GM12892 (cell line): ENCODE measurements around the gene CCR2.

Source experiments
- POLR2A ChIP-seq: IDR thresholded peaks from 2 replicates; pipeline ENCODE4 v1.6.1; 2011; ENCODE audit warnings: low read depth, low read length, control low read depth
- POLR2AphosphoS5 ChIP-seq: IDR thresholded peaks from 2 replicates; pipeline ENCODE4 v1.6.1; 2011; ENCODE audit warnings: low read depth, low read length, control low read depth
- TAF1 ChIP-seq: IDR thresholded peaks from 2 replicates; pipeline ENCODE4 v1.6.1; 2011; ENCODE audit warnings: low read depth, mild to moderate bottlenecking, control low read depth, low read length, borderline replicate concordance

DNA sequence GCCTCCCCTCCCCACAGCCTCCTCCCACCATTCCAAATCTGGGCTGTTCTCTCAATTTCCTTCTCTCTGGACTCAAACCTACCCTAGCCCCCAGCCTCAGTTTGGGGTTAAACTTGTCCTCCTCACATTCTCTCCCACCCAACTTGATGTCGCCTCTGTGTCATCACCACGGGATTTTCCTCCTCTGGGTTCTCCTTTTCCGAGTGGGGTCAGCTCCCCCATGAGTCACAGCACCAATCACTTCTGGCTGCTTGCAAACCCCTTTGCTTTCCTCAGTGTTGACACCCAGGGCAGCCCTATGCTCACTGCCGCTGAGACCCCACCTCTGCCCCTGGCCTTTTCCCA lies 52.5 kb downstream of the CCR2 start:
- TF ChIP-seq TAF1 (no peak), POLR2A (no peak), POLR2AphosphoS5 (no peak)
